Prostate gland (tissue), 2 donors: ENCODE measurements around the gene BCL2L12. TPM values are rescaled to one million over a fixed set of nuclear protein-coding genes. Genes with fewer than 3 reads are reported as not detected.
A peak's percentile ranks its signal among the peaks of the same experiment; 100 is the strongest.

ENCODE experiments used
- DNase-seq: peaks from one replicate; pipeline ENCODE4 v3.0.0-alpha.2; 2019; ENCODE audit warnings: low spot score
- H3K27ac ChIP-seq, 2 donors: fragments of 200-600 bp; sonication (generic); 2 replicates each; pipeline ENCODE4 v1.5.1; 2017 to 2019
- H3K27me3 ChIP-seq: fragments of 200-600 bp; sonication (generic); replicated peaks from 2 replicates; pipeline ENCODE4 v1.5.1; 2019; ENCODE audit not compliant: insufficient read depth
- H3K36me3 ChIP-seq, 2 donors: fragments of 200-600 bp; sonication (generic); 1 replicate in 1 of 2; 2 replicates in 1 of 2; pipeline versions ENCODE4 v1.5.1 to v1.8.1; 2017 to 2019
- H3K4me1 ChIP-seq: fragments of 200-600 bp; sonication (generic); replicated peaks from 2 replicates; pipeline ENCODE4 v1.5.1; 2019
- H3K4me3 ChIP-seq, 2 donors: fragments of 200-600 bp; sonication (generic); 2 replicates each; pipeline ENCODE4 v1.5.1; 2017 to 2019
- H3K9me3 ChIP-seq: fragments of 200-600 bp; sonication (generic); 2 replicates; pipeline ENCODE4 v1.5.1; 2017
- POLR2A ChIP-seq: fragments of 450-650 bp; IDR thresholded peaks from one replicate; pipeline ENCODE4 v1.6.1; 2016; ENCODE audit warnings: antibody characterized with exemption, mild to moderate bottlenecking
- POLR2AphosphoS5 ChIP-seq: sonication (generic); formaldehyde crosslinking; IDR thresholded peaks from one replicate; pipeline ENCODE4 v1.6.1; 2017; ENCODE audit warnings: antibody characterized with exemption
- WGBS: methylation state at CpG from one replicate; pipeline ENCODE4 v1.1.5; 2018; 5-methylcytosine and 5-hydroxymethylcytosine counted together
- intact Hi-C: fragments of 100-400 bp; cut with DNase I; formaldehyde crosslinking; loops from one replicate; pipeline ENCODE4 v1.14.2; 2022
- total RNA-seq, 2 donors: library from RNA; depleted of rRNA; stranded (reverse); fragments of >200 nt; gene quantifications; one replicate each; pipeline ENCODE4 v1.1.0, GENCODE V29; 2016
- TF ChIP-seq, protein P1 (sequence below), 4 experiments: fragments of 200-600 bp in 2 of 4; fragments of 450-650 bp in 2 of 4; sonication (generic) in 2 of 4; IDR thresholded peaks; 1 replicate in 3 of 4; 2 replicates in 1 of 4; pipeline ENCODE4 v1.5.1; 2016 to 2019; ENCODE audit warnings: antibody characterized with exemption in 4 of 4, mild to moderate bottlenecking in 2 of 4, moderate library complexity in 2 of 4

BCL2L12 gene
- total RNA-seq, 2 donors from 2014 or later, result 11.6 to 11.7 TPM

DNA sequence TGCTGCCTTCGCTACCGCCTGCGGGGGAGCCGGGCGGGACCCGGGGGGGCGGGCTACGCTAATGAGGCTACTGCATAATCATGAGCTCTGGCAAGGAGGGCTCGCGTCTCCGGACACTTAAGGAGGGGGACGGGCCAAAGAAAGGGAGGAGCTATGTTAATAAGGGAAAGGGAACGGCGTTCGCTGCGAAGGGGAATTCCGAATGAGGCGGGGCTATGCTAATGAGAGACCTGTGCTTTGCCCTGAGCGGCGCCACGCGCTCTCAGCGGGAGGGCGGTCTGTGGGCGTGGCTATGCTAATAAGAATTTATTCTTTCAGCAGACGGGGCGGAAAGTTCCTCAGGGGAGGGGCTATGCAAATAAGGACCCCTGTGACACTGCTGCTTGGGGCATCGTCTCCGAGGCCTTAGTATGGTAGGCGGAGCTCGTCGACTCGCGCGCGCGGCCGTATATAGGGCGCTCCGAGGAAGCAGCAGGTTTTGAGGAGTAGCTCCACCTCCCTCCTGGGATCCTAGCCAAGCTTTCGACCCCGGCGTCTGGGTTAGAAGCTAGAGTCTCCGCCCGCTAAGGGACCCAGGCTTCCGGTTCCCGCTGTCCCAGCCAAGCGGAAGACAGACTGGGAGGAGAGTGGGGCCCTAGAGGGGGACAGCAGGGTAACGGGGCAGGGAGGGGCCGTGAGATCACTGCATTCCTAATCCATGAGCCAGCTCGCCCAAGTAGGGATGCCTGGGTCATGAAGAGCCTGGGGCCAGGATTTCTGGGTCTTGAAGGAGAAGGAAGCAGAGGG lies 25.4 kb upstream of the BCL2L12 start, which contains the start of gene RRAS:
Gene RRAS, minus strand, starts transcription at position 31 of the 786 bp plus-strand sequence. CDS start 45 bp downstream, outside the sequence.
- under 1% methylated on average over 51 of the region's 51 CpGs for WGBS
- intact Hi-C loops, result no loop called here
- H3K27me3 ChIP-seq, result no peaks in the 10 kb centered on the region
- peak within 1 kb of the TSS; percentile 52 to 73 for H3K4me3 ChIP-seq
- peak; percentile 100 for DNase-seq
- peaks cover 22% of the 10 kb centered on the region for H3K4me1 ChIP-seq
- TF ChIP-seq POLR2AphosphoS5 (peak; percentile 95), POLR2A (peak; percentile 75)
- TF ChIP-seq, protein P1, sequence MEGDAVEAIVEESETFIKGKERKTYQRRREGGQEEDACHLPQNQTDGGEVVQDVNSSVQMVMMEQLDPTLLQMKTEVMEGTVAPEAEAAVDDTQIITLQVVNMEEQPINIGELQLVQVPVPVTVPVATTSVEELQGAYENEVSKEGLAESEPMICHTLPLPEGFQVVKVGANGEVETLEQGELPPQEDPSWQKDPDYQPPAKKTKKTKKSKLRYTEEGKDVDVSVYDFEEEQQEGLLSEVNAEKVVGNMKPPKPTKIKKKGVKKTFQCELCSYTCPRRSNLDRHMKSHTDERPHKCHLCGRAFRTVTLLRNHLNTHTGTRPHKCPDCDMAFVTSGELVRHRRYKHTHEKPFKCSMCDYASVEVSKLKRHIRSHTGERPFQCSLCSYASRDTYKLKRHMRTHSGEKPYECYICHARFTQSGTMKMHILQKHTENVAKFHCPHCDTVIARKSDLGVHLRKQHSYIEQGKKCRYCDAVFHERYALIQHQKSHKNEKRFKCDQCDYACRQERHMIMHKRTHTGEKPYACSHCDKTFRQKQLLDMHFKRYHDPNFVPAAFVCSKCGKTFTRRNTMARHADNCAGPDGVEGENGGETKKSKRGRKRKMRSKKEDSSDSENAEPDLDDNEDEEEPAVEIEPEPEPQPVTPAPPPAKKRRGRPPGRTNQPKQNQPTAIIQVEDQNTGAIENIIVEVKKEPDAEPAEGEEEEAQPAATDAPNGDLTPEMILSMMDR (IDR thresholded peaks at IDR 0.05), result peak in 1 of 4 experiments; percentile 21
- peak within 1 kb of the TSS; percentile 97 to 98 for H3K27ac ChIP-seq
- no peaks in the 10 kb centered on the region for H3K9me3 ChIP-seq
- H3K36me3 ChIP-seq, result no peaks in the 10 kb centered on the region

DNA sequence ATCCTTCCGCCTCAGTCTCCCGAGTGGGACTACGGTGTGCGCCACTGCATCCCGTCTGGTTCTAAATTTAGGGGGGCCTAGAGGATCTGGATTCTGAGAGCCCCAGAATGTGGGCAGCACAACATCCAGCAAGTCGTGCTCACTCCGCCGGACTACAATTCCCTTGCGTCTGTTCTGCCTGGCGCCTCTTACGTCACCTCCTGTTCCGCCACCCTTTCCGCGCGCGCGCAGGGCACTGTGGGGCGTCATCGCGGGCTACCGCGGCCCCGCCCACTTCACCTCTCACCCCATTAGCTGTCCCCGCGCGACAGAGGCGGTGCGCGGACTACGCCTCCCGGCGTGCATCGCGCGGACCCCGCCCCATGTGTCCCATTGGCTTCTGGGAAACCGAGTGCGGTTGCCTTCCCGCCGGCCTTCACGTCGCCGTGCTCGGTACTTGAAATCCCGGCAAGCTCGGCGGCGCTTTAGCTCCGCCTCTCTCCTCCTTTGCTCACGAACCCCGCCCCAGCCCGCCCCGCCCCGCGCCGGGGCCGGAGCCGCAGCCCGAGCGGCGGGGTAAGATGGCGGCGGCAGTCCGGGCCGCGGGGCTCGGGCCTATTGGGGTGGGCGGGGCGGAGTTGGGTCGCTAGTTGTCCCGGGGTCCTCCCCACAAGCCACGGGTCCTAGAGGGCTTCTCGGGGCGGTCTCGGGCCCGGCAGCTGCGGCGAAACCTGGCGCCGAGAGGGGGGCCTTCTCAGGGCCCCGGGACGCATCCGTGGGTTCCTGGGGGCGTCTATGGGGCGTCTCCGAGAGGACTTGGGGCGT lies 23.8 kb upstream of the BCL2L12 start, which contains the start of gene SCAF1:
Gene SCAF1, plus strand, starts transcription at position 522 of the 804 bp plus-strand sequence. CDS start 2,818 bp downstream, outside the sequence.
- peaks cover 0 to 6% of the 10 kb centered on the region in 2 donors for H3K36me3 ChIP-seq
- intact Hi-C loops, result loop anchor here (2.0 kb wide), 1 partner anchor 35 kb away; the partner anchor contains the start of gene PRMT1
- TF ChIP-seq, protein P1 (IDR thresholded peaks at IDR 0.05), result peak in 2 of 4 experiments; percentile 13 to 25
- TF ChIP-seq POLR2A (peak; percentile 96), POLR2AphosphoS5 (peak; percentile 100)
- under 1% methylated on average over 69 of the region's 87 CpGs for WGBS
- DNase-seq, result peak; percentile 99
- no peaks in the 10 kb centered on the region for H3K27me3 ChIP-seq
- peak within 1 kb of the TSS; percentile 95 to 96 for H3K4me3 ChIP-seq
- peaks cover 22% of the 10 kb centered on the region for H3K4me1 ChIP-seq
- H3K9me3 ChIP-seq, result no peaks in the 10 kb centered on the region
- peak within 1 kb of the TSS; percentile 97 to 98 for H3K27ac ChIP-seq

DNA sequence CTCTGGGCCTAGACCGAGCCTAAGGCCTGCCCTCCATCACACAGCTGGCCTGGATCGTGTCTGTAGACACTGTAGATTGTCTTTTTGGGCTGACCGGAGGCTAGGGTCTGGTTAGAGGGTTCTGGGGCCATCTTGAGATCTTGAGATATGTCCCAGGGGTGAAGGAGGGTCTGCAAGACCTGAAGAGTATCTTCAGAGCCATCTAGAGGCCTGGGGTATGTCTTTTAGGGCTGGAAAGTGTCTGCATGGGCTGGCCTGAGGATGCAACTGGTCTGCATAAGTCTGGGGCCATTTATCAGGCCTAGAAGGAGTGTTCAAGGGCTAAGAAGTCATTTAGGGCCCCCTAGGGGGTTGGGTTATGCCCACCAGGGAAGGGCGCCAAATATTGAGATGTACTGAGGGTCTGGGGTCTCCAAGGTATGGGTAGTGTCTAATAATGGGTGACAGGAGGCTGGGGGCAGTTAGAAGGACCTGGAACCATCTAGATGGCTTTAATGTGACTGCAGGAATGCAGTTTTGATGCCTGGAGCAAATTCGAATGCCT lies 23.2 kb upstream of the BCL2L12 start:
- Histone ChIP-seq H3K9me3 (no peaks in the 10 kb centered on the region), H3K27me3 (no peaks in the 10 kb centered on the region), H3K4me1 (peaks cover 22% of the 10 kb centered on the region), H3K27ac (peak overlapping the region; percentile 91 to 97), H3K4me3 (peak overlapping the region; percentile 95 to 96), H3K36me3 (peaks cover 0 to 6% of the 10 kb centered on the region in 2 donors)
- no peak for DNase-seq
- TF ChIP-seq POLR2AphosphoS5, result no peak
- TF ChIP-seq POLR2A, result no peak
- TF ChIP-seq, protein P1 (IDR thresholded peaks at IDR 0.05), result no peak
- intact Hi-C loops, result loop anchor here (2.0 kb wide), 1 partner anchor 34 kb away; the partner anchor contains the start of gene PRMT1
- whole genome bisulfite sequencing, result 7% methylated on average over 5 of the region's 5 CpGs

DNA sequence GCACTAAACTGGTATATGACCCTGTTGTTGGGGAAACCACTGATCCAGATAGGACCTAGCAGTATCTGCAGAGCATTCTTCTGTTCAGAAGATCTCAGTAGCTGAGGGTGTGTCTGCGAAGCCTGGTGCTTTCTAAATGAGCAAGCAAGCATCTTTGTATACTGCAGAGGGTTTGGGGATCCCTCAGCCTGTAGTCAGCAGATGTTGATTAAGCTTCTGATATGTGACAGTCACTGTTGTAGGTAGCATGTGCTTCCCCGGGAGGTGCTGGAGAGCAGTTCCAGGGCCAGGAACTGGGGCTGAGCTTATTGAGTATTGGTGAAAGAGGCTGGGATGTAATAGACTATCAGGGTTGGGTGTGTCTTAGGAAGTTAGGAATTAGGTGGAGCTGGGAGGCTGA lies 22.3 kb upstream of the BCL2L12 start:
- no peak for DNase-seq
- Histone ChIP-seq H3K4me1 (peaks cover 18% of the 10 kb centered on the region), H3K36me3 (peaks cover 0 to 6% of the 10 kb centered on the region in 2 donors), H3K9me3 (no peaks in the 10 kb centered on the region), H3K4me3 (no peak overlapping the region), H3K27me3 (no peaks in the 10 kb centered on the region), H3K27ac (no peak overlapping the region)
- TF ChIP-seq POLR2A, result no peak
- TF ChIP-seq POLR2AphosphoS5, result no peak
- WGBS, result 63% methylated on average over 2 of the region's 2 CpGs
- intact Hi-C loops, result loop anchor here (2.0 kb wide), 1 partner anchor 33 kb away; the partner anchor contains the start of gene PRMT1

DNA sequence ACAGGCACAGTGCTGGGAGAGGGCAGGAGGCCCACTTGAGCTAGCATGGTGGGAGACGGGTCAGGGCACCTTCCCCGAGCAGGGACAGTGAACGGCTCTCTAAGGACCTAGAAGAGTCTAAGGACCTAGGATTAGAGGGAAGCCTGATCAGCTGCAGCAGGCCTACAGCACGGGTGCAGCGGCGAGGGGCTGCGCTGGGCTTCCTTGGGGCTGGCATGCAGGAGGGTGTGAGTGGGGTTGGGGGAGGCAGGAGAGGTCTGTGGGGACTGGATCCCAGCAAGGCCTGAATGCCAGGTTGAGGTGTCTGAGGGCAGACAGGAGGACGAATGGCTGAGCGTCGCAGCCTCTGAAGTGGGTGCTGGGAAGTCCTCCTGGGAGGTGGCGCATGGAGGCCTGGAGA lies 20.1 kb upstream of the BCL2L12 start:
- H3K4me1 ChIP-seq, result peaks cover 13% of the 10 kb centered on the region
- WGBS, result 84% methylated on average over 11 of the region's 11 CpGs
- no peak for DNase-seq
- intact Hi-C loops, result no loop called here
- H3K27ac ChIP-seq, result no peak overlapping the region
- TF ChIP-seq POLR2A (no peak), POLR2AphosphoS5 (no peak)
- TF ChIP-seq, protein P1 (IDR thresholded peaks at IDR 0.05), result no peak
- H3K27me3 ChIP-seq, result no peaks in the 10 kb centered on the region
- H3K9me3 ChIP-seq, result no peaks in the 10 kb centered on the region
- no peak overlapping the region for H3K4me3 ChIP-seq
- H3K36me3 ChIP-seq, result peaks cover 3 to 6% of the 10 kb centered on the region in 2 donors
